DND-41 (cell line): ENCODE data around the gene FHAD1.

ENCODE experiments used
- ATAC-seq: fragments of 200-7000 bp; cut with Tn5 transposase; 3 replicates; pipeline ENCODE4 v1.9.1; 2021; ENCODE audit warnings: low read depth; ENCODE audit not compliant: insufficient read depth
- DNase-seq: peaks from one replicate; pipeline ENCODE4 v3.0.0-alpha.2; 2020
- H2AFZ ChIP-seq: 2 replicates; pipeline ENCODE4 v1.6.0; 2012; ENCODE audit warnings: low read depth, low read length
- H3K27ac ChIP-seq: 2 replicates; pipeline ENCODE4 v1.5.1; 2012; ENCODE audit warnings: low read length, inconsistent platforms
- H3K27me3 ChIP-seq: fragments of 200-600 bp; sonication (generic); 2 replicates; pipeline ENCODE4 v1.6.0; 2012; ENCODE audit warnings: low read length, mild to moderate bottlenecking, inconsistent platforms; ENCODE audit not compliant: insufficient read depth, poor library complexity
- H3K36me3 ChIP-seq: 2 replicates; pipeline ENCODE4 v1.5.1; 2012; ENCODE audit warnings: low read length, inconsistent platforms; ENCODE audit not compliant: insufficient read depth
- H3K4me1 ChIP-seq: 2 replicates; pipeline ENCODE4 v1.5.1; 2012; ENCODE audit warnings: mild to moderate bottlenecking, low read length; ENCODE audit not compliant: insufficient read depth
- H3K4me2 ChIP-seq: 2 replicates; pipeline ENCODE4 v1.6.0; 2012; ENCODE audit warnings: mild to moderate bottlenecking, moderate library complexity, low read length, inconsistent platforms; ENCODE audit not compliant: insufficient read depth
- H3K4me3 ChIP-seq, 2 experiments: fragments of 200-600 bp in 1 of 2; shearing (Covaris generic) in 1 of 2; 2 replicates each; pipeline ENCODE4 v1.5.1; 2012 to 2016; ENCODE audit warnings: inconsistent platforms in 2 of 2, low read length in 2 of 2, mild to moderate bottlenecking in 2 of 2, low read depth in 1 of 2, moderate library complexity in 1 of 2
- H3K79me2 ChIP-seq: 2 replicates; pipeline ENCODE4 v1.6.0; 2012; ENCODE audit warnings: low read length, inconsistent platforms; ENCODE audit not compliant: insufficient read depth
- H3K9ac ChIP-seq: 2 replicates; pipeline ENCODE4 v1.6.0; 2012; ENCODE audit warnings: low read depth, mild to moderate bottlenecking, inconsistent platforms, low read length, moderate library complexity
- H3K9me3 ChIP-seq: 2 replicates; pipeline ENCODE4 v1.5.1; 2012; ENCODE audit warnings: low read length, moderate library complexity, mild to moderate bottlenecking, inconsistent platforms; ENCODE audit not compliant: insufficient read depth, severe bottlenecking
- H4K20me1 ChIP-seq: 2 replicates; pipeline ENCODE4 v1.6.0; 2012; ENCODE audit warnings: low read length; ENCODE audit not compliant: insufficient read depth
- EZH2 ChIP-seq: IDR thresholded peaks from 3 replicates; pipeline ENCODE4 v1.6.1; 2012; ENCODE audit warnings: borderline replicate concordance, low read depth, mild to moderate bottlenecking, moderate library complexity, low read length, inconsistent platforms; ENCODE audit not compliant: severe bottlenecking
- TF ChIP-seq, protein P1 (sequence below): IDR thresholded peaks from 2 replicates; pipeline ENCODE4 v1.5.1; 2012; ENCODE audit warnings: borderline replicate concordance, low read length, moderate library complexity, mild to moderate bottlenecking; ENCODE audit not compliant: poor library complexity, severe bottlenecking; ENCODE audit errors: extremely low read depth

Gene FHAD1

DNA sequence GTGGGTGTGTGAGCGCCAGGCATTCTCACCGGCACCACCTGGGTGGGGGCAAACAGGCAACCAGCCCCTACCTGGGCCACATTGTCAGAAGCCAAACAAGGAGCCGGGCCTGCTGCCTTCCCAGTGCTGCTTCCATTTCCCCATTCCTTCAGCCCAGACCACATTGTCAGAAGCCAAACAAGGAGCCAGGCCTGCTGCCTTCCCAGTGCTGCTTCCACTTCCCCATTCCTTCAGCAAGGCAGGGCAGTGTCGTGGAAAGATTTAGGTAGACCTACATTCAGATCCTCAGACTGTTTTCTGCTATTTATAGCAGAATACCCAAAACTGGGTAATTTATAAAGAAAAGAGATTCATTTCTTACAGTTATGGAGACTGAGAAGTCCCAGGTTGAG lies 115.7 kb downstream of the FHAD1 start:
- H3K27ac ChIP-seq: no peak overlapping the region
- H3K4me3 ChIP-seq: no peak overlapping the region
- no peak for ATAC-seq
- H3K79me2 ChIP-seq: no peaks in the 10 kb centered on the region
- H3K4me1 ChIP-seq: no peaks in the 10 kb centered on the region
- no peaks in the 10 kb centered on the region for H3K36me3 ChIP-seq
- no peak overlapping the region for H3K9ac ChIP-seq
- peaks cover 3% of the 10 kb centered on the region for H3K27me3 ChIP-seq
- H4K20me1 ChIP-seq: peaks cover 4% of the 10 kb centered on the region; the same call in 1 of the 2 replicates
- H2AFZ ChIP-seq: no peak overlapping the region
- no peak for TF ChIP-seq EZH2
- TF ChIP-seq, protein P1, sequence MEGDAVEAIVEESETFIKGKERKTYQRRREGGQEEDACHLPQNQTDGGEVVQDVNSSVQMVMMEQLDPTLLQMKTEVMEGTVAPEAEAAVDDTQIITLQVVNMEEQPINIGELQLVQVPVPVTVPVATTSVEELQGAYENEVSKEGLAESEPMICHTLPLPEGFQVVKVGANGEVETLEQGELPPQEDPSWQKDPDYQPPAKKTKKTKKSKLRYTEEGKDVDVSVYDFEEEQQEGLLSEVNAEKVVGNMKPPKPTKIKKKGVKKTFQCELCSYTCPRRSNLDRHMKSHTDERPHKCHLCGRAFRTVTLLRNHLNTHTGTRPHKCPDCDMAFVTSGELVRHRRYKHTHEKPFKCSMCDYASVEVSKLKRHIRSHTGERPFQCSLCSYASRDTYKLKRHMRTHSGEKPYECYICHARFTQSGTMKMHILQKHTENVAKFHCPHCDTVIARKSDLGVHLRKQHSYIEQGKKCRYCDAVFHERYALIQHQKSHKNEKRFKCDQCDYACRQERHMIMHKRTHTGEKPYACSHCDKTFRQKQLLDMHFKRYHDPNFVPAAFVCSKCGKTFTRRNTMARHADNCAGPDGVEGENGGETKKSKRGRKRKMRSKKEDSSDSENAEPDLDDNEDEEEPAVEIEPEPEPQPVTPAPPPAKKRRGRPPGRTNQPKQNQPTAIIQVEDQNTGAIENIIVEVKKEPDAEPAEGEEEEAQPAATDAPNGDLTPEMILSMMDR: no peak
- no peaks in the 10 kb centered on the region for H3K9me3 ChIP-seq
- no peak for DNase-seq
- no peak overlapping the region for H3K4me2 ChIP-seq

DNA sequence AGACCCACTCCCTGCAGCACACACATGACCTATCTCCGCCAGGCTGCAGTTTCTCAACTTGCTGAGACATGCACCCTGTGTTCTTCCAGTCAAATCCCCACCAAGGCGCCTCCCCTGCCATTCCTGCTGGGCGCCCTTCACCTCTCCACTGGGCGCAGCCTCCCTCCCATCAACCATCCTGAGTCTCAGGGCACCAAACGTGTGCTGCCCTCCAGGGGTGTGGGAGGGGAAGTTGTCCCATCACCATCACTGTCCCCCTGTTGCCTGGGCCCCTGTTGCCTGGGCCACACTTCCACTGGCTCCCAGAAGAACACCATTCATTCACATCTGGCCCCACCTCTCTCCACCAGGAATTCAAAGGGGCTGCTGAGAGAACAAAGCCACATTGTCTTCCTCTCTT lies 117.7 kb downstream of the FHAD1 start:
- Histone ChIP-seq H3K27me3 (peaks cover 6% of the 10 kb centered on the region), H3K4me2 (no peak overlapping the region), H3K4me3 (no peak overlapping the region), H3K9me3 (no peaks in the 10 kb centered on the region), H2AFZ (no peak overlapping the region), H3K79me2 (no peaks in the 10 kb centered on the region), H3K36me3 (no peaks in the 10 kb centered on the region), H3K9ac (no peak overlapping the region), H4K20me1 (peaks cover 4% of the 10 kb centered on the region; the same call in 1 of the 2 replicates), H3K4me1 (no peaks in the 10 kb centered on the region), H3K27ac (no peak overlapping the region)
- TF ChIP-seq, protein P1: no peak
- no peak for TF ChIP-seq EZH2
- DNase-seq (no peak), ATAC-seq (no peak)

DNA sequence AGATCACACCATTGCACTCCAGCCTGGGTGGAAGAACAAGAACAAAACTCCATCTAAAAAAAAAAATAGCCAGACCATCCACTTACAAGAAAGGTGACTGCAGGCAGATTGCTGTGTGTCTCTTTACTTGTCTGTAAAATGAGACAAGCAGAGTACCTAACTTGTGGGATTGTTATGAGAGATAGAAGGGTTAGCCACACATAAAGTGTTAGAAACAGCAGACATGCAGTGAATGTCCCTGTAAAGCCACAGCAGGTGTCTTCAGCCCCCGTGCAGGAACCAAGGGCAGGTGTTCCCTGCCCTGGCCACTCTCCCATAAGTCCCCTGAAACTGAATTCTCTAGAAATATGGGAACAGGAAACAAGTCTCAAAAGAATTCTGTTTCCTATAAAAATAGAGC lies 121.9 kb downstream of the FHAD1 start:
- no peak for DNase-seq
- ATAC-seq: no peak
- Histone ChIP-seq H3K4me1 (no peaks in the 10 kb centered on the region), H3K79me2 (no peaks in the 10 kb centered on the region), H3K27me3 (peaks cover 6% of the 10 kb centered on the region), H3K9me3 (no peaks in the 10 kb centered on the region), H3K4me2 (no peak overlapping the region), H3K27ac (no peak overlapping the region), H3K4me3 (no peak overlapping the region), H3K36me3 (no peaks in the 10 kb centered on the region), H2AFZ (no peak overlapping the region), H4K20me1 (no peaks in the 10 kb centered on the region), H3K9ac (no peak overlapping the region)
- TF ChIP-seq, protein P1: no peak
- TF ChIP-seq EZH2: no peak

DNA sequence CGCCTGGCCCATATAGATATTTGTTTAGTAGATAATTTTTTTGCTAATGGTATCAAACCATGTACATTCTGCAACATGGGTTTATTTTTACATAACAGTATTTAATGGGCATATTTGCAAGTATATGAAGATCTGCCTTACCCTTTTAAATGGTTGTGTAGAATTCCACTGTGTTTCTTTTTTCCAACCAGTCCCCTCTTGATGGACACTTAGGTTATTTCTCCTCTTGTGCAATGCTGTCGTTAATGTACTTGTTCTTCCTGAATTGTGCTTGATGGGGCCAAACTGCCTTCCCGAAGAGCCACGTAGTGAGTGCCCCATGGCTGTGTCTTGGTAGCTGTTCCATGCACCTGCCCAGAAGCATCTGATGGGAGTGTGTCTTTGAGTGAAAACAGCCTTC lies 123.2 kb downstream of the FHAD1 start:
- Histone ChIP-seq H3K79me2 (no peaks in the 10 kb centered on the region), H3K9me3 (no peaks in the 10 kb centered on the region), H3K27ac (no peak overlapping the region), H4K20me1 (no peaks in the 10 kb centered on the region), H3K36me3 (no peaks in the 10 kb centered on the region), H3K27me3 (peaks cover 3% of the 10 kb centered on the region), H3K4me3 (no peak overlapping the region), H3K9ac (no peak overlapping the region), H2AFZ (no peak overlapping the region), H3K4me1 (no peaks in the 10 kb centered on the region), H3K4me2 (no peak overlapping the region)
- ATAC-seq (no peak), DNase-seq (no peak)
- no peak for TF ChIP-seq EZH2
- TF ChIP-seq, protein P1: no peak
